GM19328 (cell line): Measurements from ENCODE around the gene RRP8.

Experiments
- ATAC-seq: cut with Tn5 transposase; IDR thresholded peaks from one replicate; pipeline ENCODE4 v1.9.1; 2021; ENCODE audit warnings: mild to moderate bottlenecking, moderate library complexity; ENCODE audit not compliant: unreplicated experiment

Gene RRP8

DNA sequence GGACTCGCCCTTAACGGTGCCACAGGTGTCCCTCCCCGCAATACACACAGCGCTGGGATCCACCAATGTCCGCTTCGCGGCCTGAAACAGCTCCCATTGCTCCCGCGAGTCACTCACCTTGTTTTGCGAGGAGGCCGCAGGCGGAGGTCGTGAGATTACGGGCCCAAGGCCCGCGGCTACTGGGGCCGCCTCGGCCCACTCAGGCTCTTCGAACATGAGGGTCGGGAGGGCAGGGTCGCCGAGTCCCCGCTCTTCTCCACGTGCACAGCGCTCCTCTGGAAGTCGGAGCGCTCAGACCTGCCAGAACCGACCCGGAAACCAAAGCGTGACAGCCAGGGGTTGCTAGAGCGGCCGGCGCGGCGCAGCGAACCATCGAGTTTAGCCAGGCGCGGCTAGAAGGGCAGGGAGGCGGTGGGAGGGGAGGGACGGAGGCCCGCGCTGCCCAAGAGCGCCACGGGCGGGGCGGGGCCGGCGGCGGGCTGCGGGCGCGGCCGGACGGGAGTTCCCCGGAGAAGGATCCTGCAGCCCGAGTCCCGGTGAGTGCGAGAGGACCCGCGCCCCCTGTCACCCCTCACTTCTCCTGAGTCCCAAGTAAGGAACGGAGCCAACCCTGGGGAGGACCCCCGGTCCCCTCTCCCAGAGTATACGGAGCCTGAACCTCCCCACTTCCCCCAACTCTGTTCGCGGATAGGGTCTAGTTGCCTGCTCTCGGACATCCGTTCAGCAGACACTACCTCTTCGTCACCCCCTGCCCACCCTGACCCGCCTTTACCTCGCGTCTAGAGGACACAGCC, at the start of gene RRP8, which contains the start of gene ILK:
RRP8 (minus strand) TSS at position 330 of the 794 bp plus-strand sequence; CDS start at position 216, 114 bp downstream.
ILK (plus strand) TSS at position 488 of the 794 bp plus-strand sequence. CDS start 498 bp downstream, outside the sequence.
- ATAC-seq: peak; percentile 73

GRCh38 chr11:6653097-6653496, 49.7 kb upstream of the RRP8 start:
- no peak for ATAC-seq

DNA sequence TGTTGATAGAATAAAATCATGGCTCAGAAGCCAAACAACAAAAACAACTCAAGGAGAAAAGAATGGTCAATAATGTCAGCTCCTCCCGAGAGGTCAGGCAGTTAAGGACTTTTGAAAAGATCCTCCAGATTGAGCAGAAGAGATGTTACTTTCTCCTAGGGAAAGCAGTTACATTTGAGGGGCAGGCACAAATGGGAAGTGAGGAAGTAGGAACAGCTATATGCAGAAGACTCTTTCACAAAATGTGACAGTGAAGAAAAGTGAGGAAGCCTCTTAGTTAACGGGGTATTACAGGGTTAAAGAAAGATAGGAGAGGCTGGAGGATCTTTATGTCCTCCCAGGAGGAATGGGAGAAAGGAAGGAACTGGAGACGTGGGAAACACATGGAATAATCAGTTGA, 48.8 kb upstream of the RRP8 start:
- ATAC-seq: no peak

- no peak for ATAC-seq
Observed at GRCh38 chr11:6650980-6651379, 47.6 kb upstream of the RRP8 start.

GRCh38 chr11:6650104-6650503, 46.7 kb upstream of the RRP8 start:
- ATAC-seq: no peak

DNA sequence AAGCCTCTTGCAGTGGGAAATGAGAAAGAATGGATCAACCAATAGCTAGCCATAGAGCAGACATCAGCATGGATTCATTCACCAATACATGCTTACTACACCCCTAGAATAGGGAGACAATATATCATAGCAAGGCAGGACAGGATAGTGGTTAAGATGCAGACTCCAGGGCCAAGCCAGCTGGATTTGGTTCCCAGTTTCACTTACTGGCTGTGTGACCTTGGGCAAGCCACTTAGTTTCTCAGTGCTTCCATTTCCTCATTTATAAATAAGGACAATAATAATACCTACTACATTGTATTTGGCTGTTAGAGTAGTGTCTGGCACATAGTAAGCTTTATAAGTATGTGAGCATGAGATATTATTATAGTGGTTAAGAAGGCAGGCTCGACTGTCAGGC, 45.1 kb upstream of the RRP8 start:
- no peak for ATAC-seq

DNA sequence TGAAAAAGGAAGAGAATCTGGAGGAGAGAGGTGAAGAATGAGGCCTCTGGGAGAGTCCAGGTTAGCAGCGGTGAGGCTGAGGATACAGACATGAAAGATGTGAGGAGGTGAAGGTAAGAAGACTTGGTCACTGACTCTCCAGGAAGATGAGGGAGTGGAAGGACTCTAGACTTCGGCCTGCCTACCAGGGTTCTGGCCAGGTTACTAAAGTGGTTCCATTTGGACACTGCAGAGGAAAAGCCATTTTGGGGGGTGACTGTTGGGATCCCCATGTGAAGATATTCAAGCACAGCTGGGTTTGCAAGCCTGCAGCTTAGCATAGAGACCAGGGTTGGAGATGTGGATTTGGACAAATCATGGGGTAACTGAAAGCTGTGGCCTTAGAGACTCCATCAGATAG, 44.4 kb upstream of the RRP8 start:
- ATAC-seq: no peak

GRCh38 chr11:6646918-6647679, 43.7 kb upstream of the RRP8 start:
- peak; percentile 80 for ATAC-seq

GRCh38 chr11:6646576-6646917, 43.1 kb upstream of the RRP8 start:
- ATAC-seq: no peak

DNA sequence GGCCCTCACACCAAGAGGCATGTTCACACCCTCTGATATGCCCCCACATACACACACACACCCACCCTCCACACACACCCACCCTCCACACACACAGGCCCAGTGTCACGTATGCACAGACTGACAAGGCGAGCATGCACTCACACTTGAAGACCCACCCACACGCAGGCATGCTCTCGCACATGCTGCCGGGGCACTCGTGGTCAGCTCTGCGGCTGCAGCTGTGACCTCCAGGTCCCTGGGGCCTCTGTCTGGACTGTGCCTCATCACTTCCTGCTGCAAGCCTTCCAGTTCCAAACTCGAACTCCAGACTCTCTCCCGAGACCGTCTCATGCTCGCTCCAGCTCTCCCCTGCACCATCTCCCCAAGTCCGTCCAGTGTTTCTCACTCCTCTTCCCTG, 42.7 kb upstream of the RRP8 start:
- no peak for ATAC-seq

GRCh38 chr11:6642957-6643356, 39.5 kb upstream of the RRP8 start:
- no peak for ATAC-seq

DNA sequence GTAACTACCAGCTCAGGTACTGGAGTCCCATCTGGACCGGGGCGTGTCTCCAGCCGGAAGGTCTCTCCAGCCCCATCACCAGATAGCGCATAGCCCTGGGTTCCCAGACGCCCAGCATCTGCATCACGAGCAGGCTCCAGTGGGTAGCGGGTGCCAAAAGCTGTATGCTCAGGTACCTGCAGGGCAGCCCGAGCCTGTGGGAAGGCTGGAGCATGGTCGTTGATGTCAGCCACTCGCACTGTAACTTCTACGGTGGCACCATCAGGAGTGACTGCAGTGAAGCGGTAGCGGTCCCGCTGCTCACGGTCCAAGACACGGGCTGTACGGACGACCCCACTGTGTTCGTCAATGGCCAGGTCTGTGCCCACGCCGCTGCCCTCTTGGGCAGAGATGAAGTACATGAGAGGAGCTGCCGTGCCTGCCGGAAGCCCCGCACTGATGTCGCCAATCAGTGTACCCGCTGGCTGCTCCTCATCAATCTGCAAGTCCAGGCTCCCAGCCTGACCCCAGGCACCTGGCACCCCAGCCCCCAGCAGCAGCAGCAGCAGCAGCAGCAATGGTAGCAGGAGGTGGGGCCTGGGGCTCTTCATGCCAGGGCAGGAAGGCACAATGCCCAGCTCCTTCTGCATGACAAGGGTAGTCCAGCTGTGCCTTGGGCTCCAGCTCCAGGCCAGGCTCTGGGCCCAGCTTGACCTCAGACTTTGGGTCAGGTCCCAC, 37.7 kb upstream of the RRP8 start:
- ATAC-seq: no peak

DNA sequence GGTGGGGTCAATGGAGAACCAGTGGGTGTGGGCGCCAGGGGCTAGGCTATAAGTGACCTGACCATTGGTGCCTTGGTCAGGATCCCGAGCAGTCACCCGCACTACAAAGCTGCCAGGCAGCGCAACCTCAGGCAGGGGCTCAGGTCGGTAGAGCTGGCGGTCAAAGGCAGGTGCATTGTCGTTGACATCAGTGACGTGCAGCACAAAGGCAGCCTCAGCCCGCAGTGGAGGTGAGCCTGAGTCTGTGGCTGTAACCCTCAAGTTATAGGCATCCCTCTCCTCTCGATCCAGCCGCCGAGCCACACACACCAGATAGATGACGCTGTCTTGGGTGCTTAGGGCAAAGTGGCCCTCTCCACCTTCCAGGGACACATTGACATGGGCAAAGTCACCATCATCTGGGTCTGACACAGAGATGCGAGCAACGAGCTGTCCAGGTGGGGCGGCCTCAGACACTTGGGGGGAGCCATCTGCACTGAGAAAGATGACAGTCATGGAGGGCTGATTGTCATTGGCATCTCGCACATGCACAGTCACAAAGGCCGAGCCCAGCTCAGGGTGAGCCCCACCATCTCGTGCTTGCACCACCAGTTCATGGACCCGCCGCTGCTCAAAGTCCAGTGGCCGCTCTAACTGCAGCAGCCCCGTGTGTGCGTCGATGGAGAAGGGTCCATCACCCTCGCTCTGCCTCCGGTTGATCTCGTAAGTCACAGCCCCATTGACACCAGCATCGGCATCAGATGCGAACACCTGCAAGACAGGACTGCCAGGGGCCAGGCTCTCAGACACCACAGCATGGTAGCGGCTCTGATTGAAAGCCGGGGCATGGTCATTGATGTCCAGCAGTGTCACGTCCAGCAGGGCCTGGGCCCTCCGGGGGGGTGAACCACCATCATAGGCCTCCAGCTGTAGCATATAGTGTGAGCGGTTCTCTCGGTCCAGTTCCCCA, 36.9 kb upstream of the RRP8 start:
- no peak for ATAC-seq

DNA sequence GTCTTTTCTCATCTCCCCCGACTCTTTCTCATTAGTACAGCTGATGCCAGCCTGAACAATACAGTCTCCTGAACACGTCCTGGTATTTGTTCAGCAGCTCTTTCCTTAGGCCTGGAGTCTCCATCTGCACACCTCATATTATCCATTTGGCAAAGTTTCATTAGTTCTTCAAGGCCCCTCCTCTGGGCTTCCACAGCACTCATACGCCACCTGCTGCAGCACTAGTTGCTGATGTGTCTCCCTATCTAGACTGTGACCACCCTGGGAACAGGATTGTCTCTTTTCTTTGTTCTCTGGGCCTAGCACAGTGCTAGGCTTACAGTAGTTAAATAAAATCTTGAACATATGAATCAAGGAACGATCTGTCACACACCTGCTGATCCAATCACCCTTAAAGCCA, 35.0 kb upstream of the RRP8 start:
- no peak for ATAC-seq

DNA sequence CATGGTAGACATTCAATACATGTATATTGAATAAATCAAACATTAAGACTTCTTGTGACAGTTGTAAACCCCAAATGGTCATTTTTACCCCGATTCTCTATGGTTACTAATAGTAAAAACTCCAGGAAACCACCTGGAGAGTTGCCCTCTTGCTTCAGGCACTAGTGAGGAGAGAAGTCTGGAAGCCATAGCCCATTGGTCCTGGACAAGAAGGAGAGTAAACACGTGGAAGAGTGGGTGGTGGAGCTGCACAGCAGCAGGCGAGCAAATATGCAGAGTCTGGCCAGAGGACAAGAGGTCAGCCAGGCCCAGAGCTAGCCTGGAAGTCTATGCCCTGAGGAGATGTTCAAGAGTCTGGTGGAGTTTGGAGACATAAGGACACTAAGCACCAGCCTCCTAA, 34.5 kb upstream of the RRP8 start:
- no peak for ATAC-seq

GRCh38 chr11:6636480-6636879, 33.1 kb upstream of the RRP8 start:
- no peak for ATAC-seq

- ATAC-seq: no peak
Observed at GRCh38 chr11:6635082-6635932, 31.9 kb upstream of the RRP8 start.

DNA sequence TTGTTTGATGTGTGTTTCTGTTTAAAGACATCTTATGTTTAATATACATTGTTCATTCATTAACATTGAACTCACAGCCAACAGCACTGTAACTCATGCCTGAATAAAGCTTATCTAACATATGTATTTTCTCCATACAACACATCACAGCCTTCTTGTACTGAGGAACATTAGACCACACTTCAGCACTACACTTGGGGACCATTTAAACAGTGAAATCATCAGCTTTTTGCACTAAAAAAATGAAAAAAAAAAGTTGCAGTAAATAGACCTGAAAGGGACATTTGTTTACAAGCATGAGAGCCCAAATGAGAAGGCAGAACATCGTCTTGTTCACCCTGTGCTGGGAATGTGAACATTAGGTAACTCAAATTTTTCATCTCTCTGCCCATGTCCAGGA, 31.1 kb upstream of the RRP8 start:
- ATAC-seq: no peak
